CD4-positive, alpha-beta T cell treated with Interleukin-4 for 4 hours (primary cell): ENCODE data around the gene SVIL.
A peak's percentile ranks its signal among the peaks of the same experiment; 100 is the strongest.
"Not testable (repeated sequence)": the region's sequence is repeated elsewhere in the genome, so short reads cannot be mapped to it uniquely, and the experiment has no call there.

Experiments used
- DNase-seq: peaks from one replicate; pipeline ENCODE4 v3.0.0-alpha.2; 2020

The SVIL gene

GRCh38 chr10:29619241-29619669 lies 15.5 kb downstream of the SVIL start:
- DNase-seq, result no peak

- DNase-seq, result no peak
Measured at GRCh38 chr10:29618341-29619171, 16.2 kb downstream of the SVIL start.

GRCh38 chr10:29617880-29618340 lies 16.9 kb downstream of the SVIL start:
- DNase-seq, result no peak

GRCh38 chr10:29616542-29616941 lies 18.2 kb downstream of the SVIL start:
- no peak for DNase-seq

- DNase-seq, result no peak
Measured at GRCh38 chr10:29615195-29615594, 19.6 kb downstream of the SVIL start.

- not testable (repeated sequence) for DNase-seq
Measured at GRCh38 chr10:29614289-29614688, 20.5 kb downstream of the SVIL start.

- DNase-seq, result no peak
Measured at GRCh38 chr10:29613791-29614190, 21.0 kb downstream of the SVIL start.

- DNase-seq, result no peak
Measured at GRCh38 chr10:29613196-29613595, 21.6 kb downstream of the SVIL start.

GRCh38 chr10:29612657-29613056 lies 22.1 kb downstream of the SVIL start:
- DNase-seq, result no peak

- no peak for DNase-seq
Measured at GRCh38 chr10:29611781-29612381, 22.9 kb downstream of the SVIL start.

- no peak for DNase-seq
Measured at GRCh38 chr10:29610876-29611647, 23.7 kb downstream of the SVIL start.

- DNase-seq, result not testable (repeated sequence)
Measured at GRCh38 chr10:29610331-29610730, 24.4 kb downstream of the SVIL start.

GRCh38 chr10:29609696-29610095 lies 25.1 kb downstream of the SVIL start:
- no peak for DNase-seq

- DNase-seq, result no peak
Measured at GRCh38 chr10:29608476-29609301, 26.1 kb downstream of the SVIL start.

GRCh38 chr10:29608062-29608461 lies 26.7 kb downstream of the SVIL start:
- no peak for DNase-seq

- no peak for DNase-seq
Measured at GRCh38 chr10:29607576-29607975, 27.2 kb downstream of the SVIL start.

GRCh38 chr10:29606693-29607092 lies 28.1 kb downstream of the SVIL start:
- not testable (repeated sequence) for DNase-seq

GRCh38 chr10:29604291-29604825 lies 30.4 kb downstream of the SVIL start:
- no peak for DNase-seq

- DNase-seq, result no peak
Measured at GRCh38 chr10:29603223-29603896, 31.4 kb downstream of the SVIL start.

- no peak for DNase-seq
Measured at GRCh38 chr10:29600821-29601220, 34.0 kb downstream of the SVIL start.

- peak; percentile 24 for DNase-seq
Measured at GRCh38 chr10:29600067-29600466, 34.7 kb downstream of the SVIL start.

GRCh38 chr10:29598851-29599311 lies 35.9 kb downstream of the SVIL start:
- no peak for DNase-seq
